ENCODE data around the gene ADAMTSL1. TPM values are rescaled to one million over a fixed set of nuclear protein-coding genes. Genes with fewer than 3 reads are reported as not detected.

Gene ADAMTSL1
- total RNA-seq, 1 experiment from 2014 or later = not detected

- no peak overlapping the region for H3K27ac ChIP-seq (ENCODE audit: low read depth, low read length)
- H2AFZ ChIP-seq (ENCODE audit: low read depth, low read length, poor library complexity, severe bottlenecking) = no peak overlapping the region
- ATAC-seq (no peak), DNase-seq (ENCODE audit: low read depth, low spot score) (no peak)
- H3K9ac ChIP-seq (ENCODE audit: low read length) = no peak overlapping the region
- H3K9me2 ChIP-seq (ENCODE audit: insufficient read depth) = no peaks in the 10 kb centered on the region
- CTCF ChIA-PET = no interaction called here
- POLR2A ChIA-PET = no interaction called here
- no peaks in the 10 kb centered on the region; a peak in 1 of 4 replicates for H3K9me3 ChIP-seq (ENCODE audit: control insufficient read depth in 1 of 2, insufficient read depth in 1 of 2, low read depth in 1 of 2, low read length in 2 of 2)
- no peaks in the 10 kb centered on the region; the same call in 1 of the 2 replicates for H4K20me1 ChIP-seq (ENCODE audit: insufficient read depth)
- no peaks in the 10 kb centered on the region for H3K36me3 ChIP-seq (ENCODE audit: control insufficient read depth in 1 of 2, insufficient read depth in 2 of 2, low read length in 2 of 2)
- TF ChIP-seq EZH2phosphoT487 (IDR thresholded peaks at IDR 0.05; ENCODE audit: borderline replicate concordance) (no peak), REST (IDR thresholded peaks at IDR 0.05; ENCODE audit: low read depth) (no peak), YY1 (IDR thresholded peaks at IDR 0.05; ENCODE audit: extremely low read depth, insufficient replicate concordance, low read depth, low read length) (no peak), MAX (IDR thresholded peaks at IDR 0.05) (no peak), ZNF274 (IDR thresholded peaks at IDR 0.05; ENCODE audit: low read depth, low read length) (no peak), EGR1 (IDR thresholded peaks at IDR 0.05; ENCODE audit: low read depth) (no peak), CEBPB (IDR thresholded peaks at IDR 0.05; ENCODE audit: low read depth) (no peak), ATF3 (IDR thresholded peaks at IDR 0.05) (no peak), RAD21 (IDR thresholded peaks at IDR 0.05; ENCODE audit: low read depth) (no peak)
- BruUV-seq (replicated peaks) = no TSS peak
- RAD21 ChIA-PET (ENCODE audit: low non-redundant PET in 1 of 2, low total read pairs in 2 of 2, uncharacterized antibody in 2 of 2, unreplicated experiment in 2 of 2) = no interaction called here
- intact Hi-C loops (cut with micrococcal nuclease) = no loop called here
- H3K27me3 ChIP-seq (ENCODE audit: insufficient read depth, low read length) = 0 out of 2 replicates have a peak, but pooled peaks cover 3% of the 10 kb centered on the region
- no peak overlapping the region for H3K4me2 ChIP-seq (ENCODE audit: low read length)
- no peaks in the 10 kb centered on the region for H3K4me1 ChIP-seq (ENCODE audit: control insufficient read depth in 1 of 2, insufficient read depth in 2 of 2, low read length in 2 of 2)
- H3K4me3 ChIP-seq (replicated peaks in 1 of 2; ENCODE audit: low read depth in 1 of 2, low read length in 2 of 2) = no peak overlapping the region
- no peaks in the 10 kb centered on the region for H3K79me2 ChIP-seq (ENCODE audit: insufficient read depth, low read length)
Observed at GRCh38 chr9:18493451-18493993, 19.6 kb downstream of the ADAMTSL1 start.
